ENCODE results near the gene C20orf204. TPM values are rescaled to one million over a fixed set of nuclear protein-coding genes. Genes with fewer than 3 reads are reported as not detected.

C20orf204 gene
- total and polyA plus RNA-seq, 2 of the 8 experiments (the other 6 are each of a cell fraction or from before 2014, with no cell fraction given), result 0.39 to 0.52 TPM

DNA sequence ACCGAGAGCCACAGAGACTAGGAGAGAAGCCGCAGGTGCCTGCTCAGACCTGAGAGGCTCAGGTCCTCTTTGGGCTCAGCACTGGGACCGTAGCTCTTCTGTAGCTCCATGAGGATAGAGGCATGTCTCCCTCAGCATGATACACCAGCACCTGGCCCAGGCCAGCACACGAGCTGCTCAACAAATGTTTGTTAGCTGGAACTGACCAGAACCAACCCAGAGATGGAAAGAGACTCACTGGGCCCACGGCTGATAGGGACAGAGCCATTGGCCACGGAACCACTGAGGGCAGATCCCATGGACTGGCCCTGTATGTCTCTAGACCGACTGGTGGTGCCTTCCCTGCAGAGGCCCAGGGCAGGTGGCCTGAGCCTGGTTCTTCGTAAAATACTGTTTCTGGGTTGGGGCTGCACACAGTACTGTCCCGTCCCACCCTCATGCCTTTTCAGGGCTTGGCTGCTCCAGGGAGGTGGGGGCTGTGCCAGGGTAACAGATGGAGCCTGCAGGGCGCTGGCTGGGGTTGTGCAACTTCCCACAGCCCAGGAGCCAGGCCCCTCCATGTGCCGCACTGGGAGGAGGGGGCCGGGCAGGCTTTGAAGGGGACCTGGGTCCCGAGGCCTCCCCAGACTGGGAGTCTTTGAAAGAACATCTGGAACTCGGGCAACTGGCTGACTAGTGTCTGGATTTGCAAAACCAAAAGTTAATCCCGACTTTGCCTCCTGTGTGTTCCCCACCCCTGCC is 5.2 kb downstream of the C20orf204 start:
- POLR2A ChIA-PET (ENCODE audit: partially characterized antibody), result interaction anchor here (0.7 to 3.5 kb wide), 6 partner anchors 12 to 185 kb away, joined by 3 to 24 read pairs (median 3); no protein-coding TSS in a partner anchor
- Histone ChIP-seq H3K56ac (replicated peaks; ENCODE audit: insufficient read length, low read depth, low read length) (no peak overlapping the region), H3K18ac (ENCODE audit: extremely low read depth, low read length) (no peak overlapping the region), H2BK20ac (ENCODE audit: low read length) (no peak overlapping the region), H3K23me2 (ENCODE audit: low read depth, low read length) (peaks cover 3% of the 10 kb centered on the region; the same call in 1 of the 2 replicates), H3K36me3 (ENCODE audit: control insufficient read depth in 2 of 4, insufficient read depth in 4 of 4, low read length in 3 of 4) (no peaks in the 10 kb centered on the region; a peak in 1 of 8 replicates), H3K14ac (ENCODE audit: insufficient read length) (no peak overlapping the region), H3K79me2 (ENCODE audit: control insufficient read depth in 1 of 2, insufficient read depth in 2 of 2, low read length in 2 of 2) (no peaks in the 10 kb centered on the region), H3K9ac (replicated peaks in 1 of 4; ENCODE audit: extremely low read depth in 1 of 4, low read depth in 3 of 4, low read length in 3 of 4) (no peak overlapping the region), H3K23ac (ENCODE audit: insufficient read length) (no peak overlapping the region), H3K4me2 (ENCODE audit: insufficient read depth in 1 of 2, low read depth in 2 of 2, low read length in 2 of 2) (peak overlapping the region in 1 of 2 experiments; percentile 63; a peak in 1 of 4 replicates), H4K20me1 (replicated peaks in 1 of 2; ENCODE audit: control insufficient read depth in 1 of 2, insufficient read depth in 2 of 2, low read length in 2 of 2) (no peaks in the 10 kb centered on the region), H2AFZ (ENCODE audit: low read length) (no peak overlapping the region), H2BK120ac (replicated peaks; ENCODE audit: low read depth, low read length) (no peak overlapping the region), H2AK5ac (ENCODE audit: low read depth, low read length) (no peak overlapping the region), H3K9me3 (ENCODE audit: insufficient read depth in 2 of 2, low read depth in 1 of 2, low read length in 1 of 2) (no peaks in the 10 kb centered on the region), H3K27me3 (replicated peaks in 1 of 4; ENCODE audit: control insufficient read depth in 3 of 4, extremely low read depth in 1 of 4, insufficient read depth in 3 of 4, low read length in 3 of 4) (peaks cover 21 to 76% (median 62%) of the 10 kb centered on the region in 4 experiments), H3K4me1 (replicated peaks in 1 of 4; ENCODE audit: control insufficient read depth in 3 of 4, insufficient read depth in 4 of 4, low read length in 3 of 4) (peaks cover 0 to 28% (median 14%) of the 10 kb centered on the region in 4 experiments; a peak in 6 of 7 replicates), H2BK12ac (ENCODE audit: low read depth, low read length) (peak overlapping the region; percentile 43; the same call in 1 of the 2 replicates), H4K8ac (ENCODE audit: extremely low read depth, insufficient read depth, low read length) (no peak overlapping the region), H3K27ac (ENCODE audit: low read depth, low read length) (no peak overlapping the region), H3K4ac (replicated peaks; ENCODE audit: insufficient read length, low read depth, low read length) (no peak overlapping the region), H4K91ac (replicated peaks; ENCODE audit: insufficient read length, low read length) (no peak overlapping the region), H3K4me3 (ENCODE audit: extremely low read depth in 1 of 4, insufficient read depth in 2 of 4, low read depth in 3 of 4, low read length in 4 of 4) (peak overlapping the region in 1 of 4 experiments; percentile 66; a peak in 1 of 8 replicates), H4K5ac (ENCODE audit: insufficient read length, low read depth, low read length) (no peak overlapping the region), H2BK5ac (ENCODE audit: low read depth, low read length) (no peak overlapping the region), H2BK15ac (ENCODE audit: low read length) (no peak overlapping the region), H3K79me1 (ENCODE audit: low read depth, low read length) (no peaks in the 10 kb centered on the region)
- DNase-seq (ENCODE audit: low read depth in 1 of 2, low spot score in 2 of 2) (no peak), FAIRE-seq (no peak)
- TF ChIP-seq, protein P1, sequence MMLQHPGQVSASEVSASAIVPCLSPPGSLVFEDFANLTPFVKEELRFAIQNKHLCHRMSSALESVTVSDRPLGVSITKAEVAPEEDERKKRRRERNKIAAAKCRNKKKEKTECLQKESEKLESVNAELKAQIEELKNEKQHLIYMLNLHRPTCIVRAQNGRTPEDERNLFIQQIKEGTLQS (IDR thresholded peaks at IDR 0.05; ENCODE audit: insufficient read depth, low read depth, low read length), result no peak
- 0 out of 2 replicates have a peak, but pooled peaks have one; percentile 9 for TF ChIP-seq CEBPB (IDR thresholded peaks at IDR 0.05; ENCODE audit: low read depth, low read length)
- WGBS, 2 experiments (ENCODE audit: extremely low coverage in 1 of 2, insufficient coverage in 1 of 2, insufficient read length in 1 of 2, insufficient replicate concordance in 2 of 2, low coverage in 1 of 2, low lambda C conversion rate in 2 of 2, missing lambda C conversion rate in 1 of 2), result 82% methylated on average over 15 of the region's 15 CpGs; no CpG with 5 or more reads in 1 of the 2 experiments
- CTCF ChIA-PET (ENCODE audit: partially characterized antibody), result interaction anchor here (0.6 to 7.3 kb wide), 14 partner anchors 9 to 220 kb away, joined by 3 to 73 read pairs (median 10); partner anchors contain the start of genes LKAAEAR1, OPRL1, PRPF6 and RGS19
